Fibroblast of villous mesenchyme (primary cell): ENCODE measurements around the gene RERE. TPM values are rescaled to one million over a fixed set of nuclear protein-coding genes. Genes with fewer than 3 reads are reported as not detected.

ENCODE experiments used
- DNase-seq: peaks from one replicate; pipeline ENCODE4 v3.0.0-alpha.2; 2010; ENCODE audit warnings: low read depth
- H3K4me3 ChIP-seq: 2 replicates; pipeline ENCODE4 v1.5.1; 2011; ENCODE audit warnings: low read depth, mild to moderate bottlenecking, low read length
- total RNA-seq: library from RNA; depleted of rRNA; stranded (reverse); fragments of >200 nt; gene quantifications from 2 replicates; pipeline ENCODE4 v1.2.3, GENCODE V29; 2012
- TF ChIP-seq, protein P1 (sequence below): IDR thresholded peaks from 2 replicates; pipeline ENCODE4 v1.5.1; 2012; ENCODE audit warnings: low read depth, mild to moderate bottlenecking, low read length; ENCODE audit not compliant: insufficient read depth

RERE gene
- total RNA-seq, 1 donor: 51.4 TPM

DNA sequence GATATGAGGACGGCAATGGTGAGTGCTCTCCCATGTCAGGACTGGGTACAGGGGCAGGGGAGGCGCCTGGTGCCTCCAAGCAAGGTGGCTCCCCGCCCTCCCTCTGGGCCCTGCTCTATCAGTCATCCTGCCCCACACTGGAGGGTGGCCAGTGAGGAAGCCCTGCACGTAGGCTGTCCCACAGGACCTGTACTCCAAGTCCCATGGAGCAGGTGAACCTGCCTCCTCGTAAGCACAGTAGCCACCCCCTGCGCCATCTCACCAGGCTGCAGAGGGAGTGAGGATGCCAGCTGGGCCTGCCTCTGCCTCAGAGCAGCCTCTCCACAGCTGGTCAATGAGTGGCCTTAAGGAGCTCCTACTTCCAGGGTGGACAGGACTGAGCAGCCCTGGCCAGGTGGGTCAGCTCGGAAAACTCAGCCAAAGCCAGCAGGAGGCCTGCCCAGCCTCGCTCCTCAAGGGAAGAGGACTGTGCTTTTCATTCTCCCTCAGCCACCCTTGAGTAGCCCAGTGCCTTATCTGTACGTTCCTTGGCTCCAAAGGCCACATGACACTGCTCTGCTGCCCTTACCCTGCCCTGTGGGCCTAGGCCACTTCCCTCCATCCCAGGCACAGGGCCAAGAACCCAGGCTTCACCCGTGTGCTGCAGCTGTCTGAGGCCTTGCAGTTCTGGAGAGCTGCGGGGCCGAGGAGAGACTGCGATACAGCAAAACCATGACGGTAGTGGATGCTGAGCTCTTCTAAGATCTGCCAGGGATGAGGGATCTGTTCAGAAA, 459.9 kb downstream of the RERE start:
- DNase-seq: no peak
- TF ChIP-seq, protein P1, sequence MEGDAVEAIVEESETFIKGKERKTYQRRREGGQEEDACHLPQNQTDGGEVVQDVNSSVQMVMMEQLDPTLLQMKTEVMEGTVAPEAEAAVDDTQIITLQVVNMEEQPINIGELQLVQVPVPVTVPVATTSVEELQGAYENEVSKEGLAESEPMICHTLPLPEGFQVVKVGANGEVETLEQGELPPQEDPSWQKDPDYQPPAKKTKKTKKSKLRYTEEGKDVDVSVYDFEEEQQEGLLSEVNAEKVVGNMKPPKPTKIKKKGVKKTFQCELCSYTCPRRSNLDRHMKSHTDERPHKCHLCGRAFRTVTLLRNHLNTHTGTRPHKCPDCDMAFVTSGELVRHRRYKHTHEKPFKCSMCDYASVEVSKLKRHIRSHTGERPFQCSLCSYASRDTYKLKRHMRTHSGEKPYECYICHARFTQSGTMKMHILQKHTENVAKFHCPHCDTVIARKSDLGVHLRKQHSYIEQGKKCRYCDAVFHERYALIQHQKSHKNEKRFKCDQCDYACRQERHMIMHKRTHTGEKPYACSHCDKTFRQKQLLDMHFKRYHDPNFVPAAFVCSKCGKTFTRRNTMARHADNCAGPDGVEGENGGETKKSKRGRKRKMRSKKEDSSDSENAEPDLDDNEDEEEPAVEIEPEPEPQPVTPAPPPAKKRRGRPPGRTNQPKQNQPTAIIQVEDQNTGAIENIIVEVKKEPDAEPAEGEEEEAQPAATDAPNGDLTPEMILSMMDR: no peak
- no peak overlapping the region for H3K4me3 ChIP-seq

DNA sequence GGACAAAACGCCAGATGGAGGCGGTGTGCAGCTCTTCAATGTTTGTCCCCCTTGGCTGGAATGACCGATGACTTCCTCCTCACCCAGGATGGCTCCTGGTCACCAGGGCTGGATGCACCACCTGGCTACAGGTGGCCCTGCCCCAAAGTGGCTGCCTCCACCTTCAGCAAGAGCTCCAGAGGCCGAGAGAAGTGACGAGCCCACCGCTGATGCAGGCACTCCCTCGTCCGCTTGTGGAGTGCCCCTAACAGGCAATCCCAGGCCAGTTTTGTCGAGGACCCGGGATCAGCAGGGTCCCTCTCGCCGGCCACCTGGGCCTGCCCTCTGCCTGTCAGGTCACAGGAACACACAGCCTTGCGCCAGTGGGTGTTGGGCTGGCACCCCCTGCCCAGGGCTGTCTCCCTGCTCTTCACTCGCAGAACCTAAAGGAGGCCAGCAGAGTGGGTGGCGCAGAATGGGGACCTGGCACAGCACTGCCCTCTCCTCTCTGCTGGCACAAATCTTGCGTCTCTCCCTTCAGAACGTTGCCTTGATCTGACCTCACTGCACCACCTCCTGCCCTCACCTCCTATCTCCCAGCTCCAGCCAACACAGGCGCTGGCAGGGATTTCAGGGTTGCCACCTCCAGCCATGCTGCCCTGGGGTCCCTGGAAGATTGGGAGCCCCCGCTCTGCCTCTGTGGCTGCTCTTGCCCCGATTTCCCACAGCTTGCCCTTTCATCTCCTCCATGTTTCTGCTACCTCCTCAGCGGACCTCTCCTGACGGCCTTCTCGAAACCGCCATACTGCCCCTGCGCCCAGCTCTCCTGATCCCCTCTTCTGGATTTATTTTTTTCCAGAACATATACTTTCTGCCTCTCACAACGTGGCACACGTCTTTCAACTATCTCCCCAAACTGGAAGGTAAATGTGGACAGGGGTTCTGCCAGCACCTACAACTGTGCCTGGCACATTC, 460.9 kb downstream of the RERE start:
- TF ChIP-seq, protein P1: no peak
- DNase-seq: no peak
- H3K4me3 ChIP-seq: no peak overlapping the region

DNA sequence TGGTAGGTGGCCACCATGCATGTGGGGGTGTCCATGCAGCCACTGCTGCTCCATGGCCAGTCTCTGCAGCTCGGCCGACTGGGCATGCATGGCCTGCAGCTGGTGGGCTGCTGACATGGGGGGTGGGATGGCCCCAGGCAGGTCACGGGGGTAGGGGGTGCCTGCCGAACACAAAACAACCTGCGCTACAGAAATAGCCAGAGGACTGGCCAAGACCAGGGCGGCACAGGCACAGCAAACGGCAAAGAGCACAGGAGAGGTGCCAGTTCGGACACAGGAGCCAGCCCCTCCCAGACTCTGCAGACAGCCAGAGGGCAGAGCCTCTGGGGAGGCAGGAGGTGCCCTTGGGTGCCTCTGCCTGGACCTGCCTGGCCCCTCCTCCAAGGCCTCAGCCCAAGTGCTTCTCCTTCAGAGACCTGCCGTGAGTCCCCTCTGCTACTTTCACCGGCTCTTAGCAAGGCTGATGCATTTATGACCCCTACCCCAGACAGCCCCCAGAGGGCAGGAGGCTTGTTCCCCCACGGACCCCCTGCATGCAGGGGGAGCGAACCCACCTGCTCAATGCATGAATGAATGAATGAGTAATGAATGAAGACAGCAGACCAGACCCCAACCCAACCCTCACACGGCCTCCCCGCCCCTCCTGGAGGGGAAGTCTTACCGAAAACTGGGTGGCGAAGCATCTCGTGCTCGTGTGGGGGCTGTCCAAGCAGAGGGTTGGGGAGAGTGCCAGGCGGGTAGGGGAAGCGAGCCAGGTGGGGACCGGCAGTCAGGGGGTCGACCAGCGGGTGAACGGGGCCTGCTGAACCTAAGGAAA, 461.8 kb downstream of the RERE start:
- DNase-seq: no peak
- TF ChIP-seq, protein P1: no peak
- no peak overlapping the region for H3K4me3 ChIP-seq

DNA sequence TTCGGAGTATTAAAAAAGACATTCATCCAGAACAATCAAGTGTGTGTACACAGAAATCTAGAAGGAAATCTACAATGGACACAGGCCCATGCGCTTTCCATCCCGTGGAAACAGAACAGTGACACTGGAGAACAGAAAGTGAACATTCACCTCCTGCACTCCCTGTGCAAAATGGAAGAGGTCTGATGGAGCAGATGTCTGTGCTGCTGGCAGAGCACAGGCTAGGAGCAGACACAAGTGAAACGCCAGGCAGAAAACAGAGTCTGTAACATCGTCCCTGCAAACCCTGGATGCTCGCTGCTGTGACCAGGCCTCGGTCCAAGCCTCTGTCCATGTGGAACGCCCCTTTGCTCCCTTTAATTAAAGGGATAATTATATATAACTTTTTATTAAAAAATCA, 463.4 kb downstream of the RERE start:
- TF ChIP-seq, protein P1: no peak
- no peak for DNase-seq
- H3K4me3 ChIP-seq: no peak overlapping the region

DNA sequence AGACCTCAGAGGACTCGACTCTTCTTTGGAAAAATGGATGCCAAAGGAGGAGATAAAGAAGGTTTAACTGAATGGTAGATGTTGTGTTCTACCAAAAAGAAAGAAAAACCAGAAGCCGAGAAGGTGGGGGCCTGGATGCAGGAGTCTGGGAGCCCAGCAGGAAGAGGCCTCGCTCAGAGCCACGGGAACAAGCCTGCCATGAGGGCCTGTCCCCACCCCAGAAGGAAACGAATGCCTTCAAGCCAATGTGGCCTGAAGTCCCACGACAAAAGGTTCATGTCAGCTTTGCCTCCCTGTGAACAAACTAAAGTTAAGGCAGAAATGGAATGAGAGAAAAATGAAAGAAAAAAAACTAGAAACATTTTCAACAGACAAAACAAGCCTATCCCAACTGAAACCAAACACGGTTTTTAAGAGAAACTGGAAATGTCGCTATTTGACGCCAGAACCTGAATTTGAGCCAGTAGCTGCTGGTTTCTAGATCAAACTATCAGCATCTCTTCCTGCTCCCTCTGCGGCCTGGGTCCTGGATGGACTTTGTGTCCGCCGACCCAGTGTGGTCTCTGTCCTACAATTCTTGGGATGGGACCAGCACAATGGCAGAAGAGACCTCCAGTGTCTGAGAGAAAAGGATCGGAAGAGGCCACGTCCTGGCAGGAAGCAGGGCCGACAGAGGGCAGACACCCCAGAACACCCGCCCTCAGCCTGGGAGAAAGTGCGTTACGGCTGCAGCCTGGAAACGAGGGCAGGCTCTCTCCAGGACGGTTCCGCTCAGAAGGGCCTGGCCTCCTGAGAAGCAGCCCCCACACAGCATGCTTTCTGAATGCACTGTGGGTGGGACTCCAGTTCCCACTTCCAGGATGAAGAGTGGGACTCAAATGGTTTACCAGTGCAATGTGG, 464.3 kb downstream of the RERE start:
- H3K4me3 ChIP-seq: no peak overlapping the region
- DNase-seq: no peak
- TF ChIP-seq, protein P1: no peak
